Measurements from ENCODE around the gene CACNA1A. TPM values are rescaled to one million over a fixed set of nuclear protein-coding genes. Genes with fewer than 3 reads are reported as not detected.

The CACNA1A gene
- total RNA-seq, 1 donor from 2014 or later: 1.5 TPM

GRCh38 chr19:13339869-13340268 lies 166.4 kb downstream of the CACNA1A start:
- POLR2A ChIA-PET: no interaction called here
- intact Hi-C loops (cut with micrococcal nuclease): no loop called here
- Mint-ChIP-seq H3K27ac (no peak overlapping the region), H3K4me1 (no peaks in the 10 kb centered on the region), H3K27me3 (peaks cover 14% of the 10 kb centered on the region), H3K4me3 (no peak overlapping the region), H3K36me3 (ENCODE audit: low read depth) (no peaks in the 10 kb centered on the region), H3K9me3 (peaks cover 8% of the 10 kb centered on the region)
- ATAC-seq (ENCODE audit: low read depth): no peak
- no peak for TF ChIP-seq CTCF (IDR thresholded peaks at IDR 0.05)
- CTCF ChIA-PET: no interaction called here
- DNase-seq: no peak

- H3K9me3 Mint-ChIP-seq: peaks cover 5% of the 10 kb centered on the region
- TF ChIP-seq CTCF (IDR thresholded peaks at IDR 0.05): no peak
- H3K27me3 Mint-ChIP-seq: peaks cover 26% of the 10 kb centered on the region
- H3K36me3 Mint-ChIP-seq (ENCODE audit: low read depth): no peaks in the 10 kb centered on the region
- ATAC-seq (ENCODE audit: low read depth): no peak
- POLR2A ChIA-PET: no interaction called here
- DNase-seq: no peak
- no peak overlapping the region for H3K27ac Mint-ChIP-seq
- CTCF ChIA-PET: no interaction called here
- no peaks in the 10 kb centered on the region for H3K4me1 Mint-ChIP-seq
- intact Hi-C loops (cut with micrococcal nuclease): no loop called here
- no peak overlapping the region for H3K4me3 Mint-ChIP-seq
Measured at GRCh38 chr19:13337181-13337580, 169.1 kb downstream of the CACNA1A start.

GRCh38 chr19:13334801-13335481 lies 171.3 kb downstream of the CACNA1A start:
- DNase-seq: no peak
- H3K36me3 Mint-ChIP-seq (ENCODE audit: low read depth): no peaks in the 10 kb centered on the region
- ChIA-PET CTCF (no interaction called here), POLR2A (no interaction called here)
- ATAC-seq (ENCODE audit: low read depth): no peak
- no peak for TF ChIP-seq CTCF (IDR thresholded peaks at IDR 0.05)
- H3K27ac Mint-ChIP-seq: no peak overlapping the region
- H3K27me3 Mint-ChIP-seq: peaks cover 25% of the 10 kb centered on the region
- intact Hi-C loops (cut with micrococcal nuclease): no loop called here
- H3K4me1 Mint-ChIP-seq: no peaks in the 10 kb centered on the region
- peaks cover 4% of the 10 kb centered on the region for H3K9me3 Mint-ChIP-seq
- no peak overlapping the region for H3K4me3 Mint-ChIP-seq

GRCh38 chr19:13330285-13330684 lies 176.0 kb downstream of the CACNA1A start:
- H3K4me3 Mint-ChIP-seq: no peak overlapping the region
- ChIA-PET POLR2A (no interaction called here), CTCF (no interaction called here)
- ATAC-seq (ENCODE audit: low read depth) (no peak), DNase-seq (no peak)
- H3K36me3 Mint-ChIP-seq (ENCODE audit: low read depth): no peaks in the 10 kb centered on the region
- H3K9me3 Mint-ChIP-seq: peaks cover 2% of the 10 kb centered on the region
- intact Hi-C loops (cut with micrococcal nuclease): no loop called here
- peaks cover 30% of the 10 kb centered on the region for H3K27me3 Mint-ChIP-seq
- no peaks in the 10 kb centered on the region for H3K4me1 Mint-ChIP-seq
- H3K27ac Mint-ChIP-seq: no peak overlapping the region
- no peak for TF ChIP-seq CTCF (IDR thresholded peaks at IDR 0.05)

- Mint-ChIP-seq H3K27ac (no peak overlapping the region), H3K36me3 (ENCODE audit: low read depth) (no peaks in the 10 kb centered on the region), H3K4me3 (no peak overlapping the region), H3K27me3 (peaks cover 30% of the 10 kb centered on the region), H3K4me1 (no peaks in the 10 kb centered on the region), H3K9me3 (peaks cover 2% of the 10 kb centered on the region)
- TF ChIP-seq CTCF (IDR thresholded peaks at IDR 0.05): no peak
- intact Hi-C loops (cut with micrococcal nuclease): no loop called here
- DNase-seq (no peak), ATAC-seq (ENCODE audit: low read depth) (no peak)
- POLR2A ChIA-PET: no interaction called here
- CTCF ChIA-PET: no interaction called here
Measured at GRCh38 chr19:13329766-13330165, 176.5 kb downstream of the CACNA1A start.

Measured in activated B cell treated with CpG ODN at 0.5 μM for 24 hours (primary cell).